ENCODE measurements around the gene FGB.

- TF ChIP-seq CTCF (IDR thresholded peaks at IDR 0.05) (no peak), EZH2 (IDR thresholded peaks at IDR 0.05) (no peak), EZH2phosphoT487 (IDR thresholded peaks at IDR 0.05) (no peak)
Measured at GRCh38 chr4:154565704-154566103, 2.9 kb downstream of the FGB start.
